Measurements from ENCODE around the gene SEPTIN11. TPM values are rescaled to one million over a fixed set of nuclear protein-coding genes. Genes with fewer than 3 reads are reported as not detected.
"Not testable (repeated sequence)": the region's sequence is repeated elsewhere in the genome, so short reads cannot be mapped to it uniquely, and the experiment has no call there.

Gene SEPTIN11
- total and polyA plus RNA-seq, 2 donors (not counting 1 experiment from before 2014, with no cell fraction given), result 688 to 1,286 TPM

DNA sequence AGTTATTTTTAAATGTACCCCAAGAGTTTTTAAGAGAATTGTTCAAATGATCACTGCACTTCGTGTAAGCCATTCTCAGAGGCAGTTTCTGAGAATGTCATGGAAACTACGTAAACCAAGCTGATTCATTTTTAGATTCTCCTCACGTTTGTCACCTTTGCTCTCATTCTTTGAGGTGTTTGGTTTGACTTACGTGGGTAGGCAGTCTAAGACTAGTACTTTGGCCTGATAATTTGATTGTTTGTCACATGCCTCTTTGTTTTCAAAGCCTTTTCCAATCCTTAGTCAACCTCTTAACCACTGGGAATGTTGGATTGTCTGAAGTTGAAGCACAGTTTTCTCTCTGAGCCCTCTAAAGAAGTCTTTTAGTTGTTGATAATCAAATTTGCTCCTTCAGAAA lies 10.5 kb downstream of the SEPTIN11 start:
- Histone ChIP-seq H3K36me3 (ENCODE audit: control insufficient read depth, insufficient read depth, low read length) (peaks cover 5% of the 10 kb centered on the region), H3K27me3 (ENCODE audit: control insufficient read depth, insufficient read depth, low read length) (no peaks in the 10 kb centered on the region), H3K27ac (ENCODE audit: insufficient read depth, low read length) (no peak overlapping the region), H3K4me1 (ENCODE audit: control insufficient read depth, extremely low read depth, insufficient read depth, low read length) (peaks cover 20% of the 10 kb centered on the region), H3K9ac (ENCODE audit: insufficient read depth, low read length) (no peak overlapping the region), H3K79me2 (ENCODE audit: control insufficient read depth, insufficient read depth, low read length) (peaks cover 96% of the 10 kb centered on the region), H4K20me1 (ENCODE audit: control insufficient read depth, extremely low read depth, insufficient read depth, low read length) (peaks cover 6% of the 10 kb centered on the region), H3K4me2 (ENCODE audit: extremely low read depth, insufficient read depth, low read length) (no peak overlapping the region), H2AFZ (ENCODE audit: low read length) (no peak overlapping the region), H3K4me3 (replicated peaks in 1 of 4; ENCODE audit: control extremely low read depth in 1 of 4, insufficient read depth in 1 of 4, low read depth in 3 of 4, low read length in 4 of 4) (no peak overlapping the region), H3K9me3 (ENCODE audit: control insufficient read depth, insufficient read depth, low read depth, low read length) (no peaks in the 10 kb centered on the region)
- DNase-seq (ENCODE audit: low read depth in 2 of 2), result peak in 1 of 2 donors; percentile 78
- no peak for TF ChIP-seq EZH2 (IDR thresholded peaks at IDR 0.05; ENCODE audit: low read length, missing control alignments)
- TF ChIP-seq, protein P1, sequence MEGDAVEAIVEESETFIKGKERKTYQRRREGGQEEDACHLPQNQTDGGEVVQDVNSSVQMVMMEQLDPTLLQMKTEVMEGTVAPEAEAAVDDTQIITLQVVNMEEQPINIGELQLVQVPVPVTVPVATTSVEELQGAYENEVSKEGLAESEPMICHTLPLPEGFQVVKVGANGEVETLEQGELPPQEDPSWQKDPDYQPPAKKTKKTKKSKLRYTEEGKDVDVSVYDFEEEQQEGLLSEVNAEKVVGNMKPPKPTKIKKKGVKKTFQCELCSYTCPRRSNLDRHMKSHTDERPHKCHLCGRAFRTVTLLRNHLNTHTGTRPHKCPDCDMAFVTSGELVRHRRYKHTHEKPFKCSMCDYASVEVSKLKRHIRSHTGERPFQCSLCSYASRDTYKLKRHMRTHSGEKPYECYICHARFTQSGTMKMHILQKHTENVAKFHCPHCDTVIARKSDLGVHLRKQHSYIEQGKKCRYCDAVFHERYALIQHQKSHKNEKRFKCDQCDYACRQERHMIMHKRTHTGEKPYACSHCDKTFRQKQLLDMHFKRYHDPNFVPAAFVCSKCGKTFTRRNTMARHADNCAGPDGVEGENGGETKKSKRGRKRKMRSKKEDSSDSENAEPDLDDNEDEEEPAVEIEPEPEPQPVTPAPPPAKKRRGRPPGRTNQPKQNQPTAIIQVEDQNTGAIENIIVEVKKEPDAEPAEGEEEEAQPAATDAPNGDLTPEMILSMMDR (conservative IDR thresholded peaks at IDR 0.05 in 1 of 2, IDR thresholded peaks at IDR 0.05 in 1 of 2; ENCODE audit: low read depth in 1 of 2, low read length in 2 of 2), result no peak

DNA sequence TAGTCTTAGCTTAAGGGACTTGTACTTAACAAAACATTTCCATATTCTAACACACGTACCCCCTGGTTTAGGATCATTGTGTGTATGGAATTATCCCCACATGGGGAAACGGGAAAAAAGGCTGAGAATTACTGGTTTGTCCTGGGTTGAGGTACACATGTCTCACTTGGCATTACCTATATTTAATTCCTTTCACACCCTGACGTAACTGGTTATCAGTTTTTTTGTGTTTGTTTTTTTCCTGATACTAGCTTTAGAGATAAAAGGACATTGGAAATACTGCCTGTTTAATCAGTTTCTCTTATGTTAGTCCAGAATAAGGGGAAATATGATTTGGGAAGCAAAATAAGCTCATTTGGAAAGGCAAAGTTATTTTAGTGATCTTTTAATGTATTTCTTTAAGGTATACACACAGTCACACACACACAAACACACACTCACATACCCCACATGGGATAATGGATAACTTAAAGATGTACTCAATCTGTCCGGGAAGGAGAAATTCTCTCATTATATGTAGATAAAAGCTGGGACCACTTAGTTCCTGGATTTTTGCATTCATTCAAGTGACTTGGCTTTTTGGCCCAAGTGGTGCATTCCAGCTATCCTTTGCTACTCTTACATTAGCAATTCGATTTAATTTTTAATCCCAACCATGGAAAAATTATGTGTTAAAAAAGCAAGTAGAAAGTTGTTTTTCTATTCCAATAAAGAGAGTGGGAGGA lies 13.0 kb downstream of the SEPTIN11 start:
- H4K20me1 ChIP-seq (ENCODE audit: control insufficient read depth, extremely low read depth, insufficient read depth, low read length), result no peaks in the 10 kb centered on the region
- H3K4me3 ChIP-seq (replicated peaks in 1 of 4; ENCODE audit: control extremely low read depth in 1 of 4, insufficient read depth in 1 of 4, low read depth in 3 of 4, low read length in 4 of 4), result no peak overlapping the region
- H3K4me2 ChIP-seq (ENCODE audit: extremely low read depth, insufficient read depth, low read length), result no peak overlapping the region
- no peak for DNase-seq (ENCODE audit: low read depth in 2 of 2)
- H3K4me1 ChIP-seq (ENCODE audit: control insufficient read depth, extremely low read depth, insufficient read depth, low read length), result peaks cover 5% of the 10 kb centered on the region
- H3K27me3 ChIP-seq (ENCODE audit: control insufficient read depth, insufficient read depth, low read length), result no peaks in the 10 kb centered on the region
- no peak overlapping the region for H3K9ac ChIP-seq (ENCODE audit: insufficient read depth, low read length)
- no peak overlapping the region for H2AFZ ChIP-seq (ENCODE audit: low read length)
- H3K27ac ChIP-seq (ENCODE audit: insufficient read depth, low read length), result no peak overlapping the region
- H3K36me3 ChIP-seq (ENCODE audit: control insufficient read depth, insufficient read depth, low read length), result peaks cover 3% of the 10 kb centered on the region
- TF ChIP-seq, protein P1 (conservative IDR thresholded peaks at IDR 0.05 in 1 of 2, IDR thresholded peaks at IDR 0.05 in 1 of 2; ENCODE audit: low read depth in 1 of 2, low read length in 2 of 2), result no peak
- TF ChIP-seq EZH2 (IDR thresholded peaks at IDR 0.05; ENCODE audit: low read length, missing control alignments), result no peak
- no peaks in the 10 kb centered on the region for H3K9me3 ChIP-seq (ENCODE audit: control insufficient read depth, insufficient read depth, low read depth, low read length)
- peaks cover 94% of the 10 kb centered on the region for H3K79me2 ChIP-seq (ENCODE audit: control insufficient read depth, insufficient read depth, low read length)

DNA sequence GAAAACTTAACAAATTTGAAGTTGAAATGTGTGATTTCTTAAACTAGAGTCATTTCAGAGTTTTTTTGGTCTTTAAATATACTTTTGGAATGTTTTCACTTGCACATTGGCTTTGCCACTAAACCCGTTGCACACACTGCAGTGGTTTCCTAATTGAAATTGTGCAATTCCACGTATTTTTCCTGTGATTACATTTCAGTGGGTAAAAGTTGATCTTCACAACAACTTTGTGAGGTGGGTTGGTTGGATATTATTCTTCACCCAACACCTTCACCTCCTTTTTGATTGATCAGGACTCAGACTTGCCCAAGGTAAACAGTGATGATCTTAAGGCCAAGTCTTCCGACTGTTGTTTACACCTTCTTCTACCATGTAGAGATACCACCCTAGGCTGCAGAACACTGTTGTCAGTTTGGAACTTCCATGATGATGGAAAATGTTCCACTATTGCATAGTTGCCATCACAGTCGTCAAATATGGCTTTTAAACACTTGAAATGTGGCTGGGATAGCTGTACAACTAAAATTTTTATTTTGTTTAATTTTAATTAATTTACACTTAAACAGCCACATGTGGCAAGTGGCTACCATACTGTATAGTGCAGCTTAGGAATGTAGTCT lies 13.7 kb downstream of the SEPTIN11 start:
- peak in 1 of 2 donors; percentile 69 for DNase-seq (ENCODE audit: low read depth in 2 of 2)
- H3K4me3 ChIP-seq (replicated peaks in 1 of 4; ENCODE audit: control extremely low read depth in 1 of 4, insufficient read depth in 1 of 4, low read depth in 3 of 4, low read length in 4 of 4), result no peak overlapping the region
- peaks cover 2% of the 10 kb centered on the region for H3K36me3 ChIP-seq (ENCODE audit: control insufficient read depth, insufficient read depth, low read length)
- H3K9ac ChIP-seq (ENCODE audit: insufficient read depth, low read length), result no peak overlapping the region
- H4K20me1 ChIP-seq (ENCODE audit: control insufficient read depth, extremely low read depth, insufficient read depth, low read length), result no peaks in the 10 kb centered on the region
- no peak for TF ChIP-seq EZH2 (IDR thresholded peaks at IDR 0.05; ENCODE audit: low read length, missing control alignments)
- TF ChIP-seq, protein P1 (conservative IDR thresholded peaks at IDR 0.05 in 1 of 2, IDR thresholded peaks at IDR 0.05 in 1 of 2; ENCODE audit: low read depth in 1 of 2, low read length in 2 of 2), result no peak
- peaks cover 5% of the 10 kb centered on the region for H3K4me1 ChIP-seq (ENCODE audit: control insufficient read depth, extremely low read depth, insufficient read depth, low read length)
- H3K4me2 ChIP-seq (ENCODE audit: extremely low read depth, insufficient read depth, low read length), result no peak overlapping the region
- no peaks in the 10 kb centered on the region for H3K27me3 ChIP-seq (ENCODE audit: control insufficient read depth, insufficient read depth, low read length)
- H3K79me2 ChIP-seq (ENCODE audit: control insufficient read depth, insufficient read depth, low read length), result peaks cover 94% of the 10 kb centered on the region
- no peak overlapping the region for H2AFZ ChIP-seq (ENCODE audit: low read length)
- no peaks in the 10 kb centered on the region for H3K9me3 ChIP-seq (ENCODE audit: control insufficient read depth, insufficient read depth, low read depth, low read length)
- no peak overlapping the region for H3K27ac ChIP-seq (ENCODE audit: insufficient read depth, low read length)

DNA sequence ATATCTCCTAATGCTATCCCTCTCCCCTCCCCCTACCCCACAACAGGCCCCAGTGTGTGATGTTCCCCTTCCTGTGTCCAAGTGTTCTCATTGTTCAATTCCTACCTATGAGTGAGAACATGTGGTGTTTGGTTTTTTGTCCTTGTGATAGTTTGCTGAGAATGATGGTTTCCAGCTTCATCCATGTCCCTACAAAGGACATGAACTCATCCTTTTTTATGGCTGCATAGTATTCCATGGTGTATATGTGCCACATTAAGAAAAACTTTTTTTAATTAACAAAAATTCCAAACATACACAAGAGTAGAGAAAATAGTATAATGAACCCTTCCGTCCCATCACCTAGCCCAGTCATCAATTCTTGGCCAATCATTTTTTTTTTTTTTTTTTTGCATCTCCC lies 14.4 kb downstream of the SEPTIN11 start:
- H3K27ac ChIP-seq (ENCODE audit: insufficient read depth, low read length); H3K27me3 ChIP-seq (ENCODE audit: control insufficient read depth, insufficient read depth, low read length); H3K4me2 ChIP-seq (ENCODE audit: extremely low read depth, insufficient read depth, low read length); H3K4me1 ChIP-seq (ENCODE audit: control insufficient read depth, extremely low read depth, insufficient read depth, low read length); H3K9me3 ChIP-seq (ENCODE audit: control insufficient read depth, insufficient read depth, low read depth, low read length); H3K9ac ChIP-seq (ENCODE audit: insufficient read depth, low read length); H3K36me3 ChIP-seq (ENCODE audit: control insufficient read depth, insufficient read depth, low read length); H3K4me3 ChIP-seq (replicated peaks in 1 of 4; ENCODE audit: control extremely low read depth in 1 of 4, insufficient read depth in 1 of 4, low read depth in 3 of 4, low read length in 4 of 4); H4K20me1 ChIP-seq (ENCODE audit: control insufficient read depth, extremely low read depth, insufficient read depth, low read length); H2AFZ ChIP-seq (ENCODE audit: low read length); DNase-seq (ENCODE audit: low read depth in 2 of 2): not testable (repeated sequence)
- H3K79me2 ChIP-seq (ENCODE audit: control insufficient read depth, insufficient read depth, low read length), result peaks cover 94% of the 10 kb centered on the region

Measured in fibroblast of lung (primary cell).